ENCODE measurements around the gene AARS2.

AARS2 gene

DNA sequence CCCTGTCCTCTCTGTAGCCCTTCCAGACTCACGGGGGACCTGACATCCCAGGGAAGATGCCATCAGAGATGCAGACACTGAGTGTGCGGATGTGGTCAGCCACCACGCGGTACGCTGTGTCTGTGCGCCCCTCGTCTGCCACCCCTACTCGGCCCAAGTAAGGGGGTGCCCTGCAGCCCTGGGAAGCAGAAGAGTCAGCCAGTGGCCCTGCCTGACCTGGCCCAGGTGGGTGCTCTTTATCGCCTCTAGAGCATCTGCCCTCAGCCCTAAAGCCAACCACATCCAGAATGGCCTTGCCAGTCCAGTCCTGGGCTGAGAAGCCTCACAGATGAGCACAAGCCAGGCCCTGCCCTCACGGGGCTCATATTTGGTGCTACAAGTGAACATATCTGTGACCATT lies 5.9 kb downstream of the AARS2 start:
- DNase-seq (ENCODE audit: low read depth): no peak
- H3K4me3 ChIP-seq (ENCODE audit: low read depth, low read length): no peak overlapping the region
- TF ChIP-seq CTCF (IDR thresholded peaks at IDR 0.05; ENCODE audit: control insufficient read depth, extremely low read depth, insufficient read depth): no peak

DNA sequence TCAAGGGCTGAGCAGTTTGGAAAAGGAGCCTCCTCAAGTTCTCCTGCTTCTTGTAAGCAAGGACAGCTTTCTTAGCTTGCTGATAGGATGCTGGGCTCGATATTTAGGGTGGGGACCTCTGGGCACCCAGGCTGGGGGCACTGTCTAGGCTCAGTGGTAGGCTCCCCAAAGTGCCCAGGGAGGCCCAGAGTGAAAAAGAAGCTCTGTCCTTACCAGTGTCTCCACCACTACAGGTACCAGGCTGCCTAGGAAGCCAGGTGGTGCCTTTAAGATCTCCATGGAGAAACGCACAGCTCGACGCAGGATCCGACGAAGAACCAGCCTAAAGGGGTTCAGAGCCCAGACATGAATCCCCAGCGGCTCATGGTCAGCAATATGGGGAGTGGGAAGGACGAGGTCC lies 6.4 kb downstream of the AARS2 start:
- TF ChIP-seq CTCF (IDR thresholded peaks at IDR 0.05; ENCODE audit: control insufficient read depth, extremely low read depth, insufficient read depth): no peak
- DNase-seq (ENCODE audit: low read depth): no peak
- no peak overlapping the region for H3K4me3 ChIP-seq (ENCODE audit: low read depth, low read length)

DNA sequence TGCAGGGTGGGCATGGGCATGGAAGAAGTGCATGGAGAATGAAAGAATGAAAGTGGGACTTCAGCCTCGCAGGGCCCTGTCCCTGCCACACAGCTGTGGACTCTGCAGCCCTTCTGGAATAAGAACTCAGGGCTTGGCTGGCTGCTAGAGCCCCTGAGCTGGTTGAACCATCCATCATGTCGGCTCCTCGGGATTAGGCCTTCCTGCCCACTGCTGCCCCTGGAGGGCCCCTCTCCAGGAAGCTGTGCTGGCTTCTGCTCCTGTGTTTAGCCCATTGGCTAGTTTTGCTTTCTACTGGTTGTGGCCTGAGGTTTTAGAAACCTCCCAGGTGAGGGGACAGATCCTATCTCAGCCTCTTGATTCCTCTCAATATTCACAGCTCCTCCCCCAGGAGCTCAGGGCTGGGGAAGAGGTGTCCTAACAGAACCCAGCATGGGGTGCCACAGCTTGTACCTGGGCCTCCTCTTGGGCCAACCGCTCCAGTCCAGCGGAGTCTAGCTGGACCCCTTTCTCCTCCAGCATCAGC lies 7.9 kb downstream of the AARS2 start:
- no peak for TF ChIP-seq CTCF (IDR thresholded peaks at IDR 0.05; ENCODE audit: control insufficient read depth, extremely low read depth, insufficient read depth)
- no peak overlapping the region for H3K4me3 ChIP-seq (ENCODE audit: low read depth, low read length)
- no peak for DNase-seq (ENCODE audit: low read depth)

- no peak overlapping the region for H3K4me3 ChIP-seq (ENCODE audit: low read depth, low read length)
- no peak for DNase-seq (ENCODE audit: low read depth)
- TF ChIP-seq CTCF (IDR thresholded peaks at IDR 0.05; ENCODE audit: control insufficient read depth, extremely low read depth, insufficient read depth): peak; percentile 52
Measured at GRCh38 chr6:44304282-44305199, 8.6 kb downstream of the AARS2 start.

DNA sequence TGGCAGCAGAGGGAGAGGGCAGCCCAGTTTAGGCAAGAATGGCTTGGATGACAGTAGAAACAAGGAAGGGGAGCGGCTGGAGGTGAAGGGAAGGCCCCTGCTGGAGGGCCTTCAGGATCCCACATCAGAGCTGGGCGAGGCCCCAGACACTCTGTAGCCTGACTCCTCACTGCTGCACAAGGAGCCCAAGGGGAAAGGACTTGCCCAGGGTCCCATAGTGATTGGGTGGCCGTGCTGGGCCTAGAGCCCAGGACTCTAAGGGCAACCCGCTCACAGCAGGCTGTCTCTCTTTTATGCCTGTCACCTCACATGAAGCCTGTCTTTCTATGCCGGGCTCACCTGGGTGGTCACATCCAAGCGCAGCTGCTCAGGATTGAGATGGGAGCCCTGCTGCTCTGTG lies 9.3 kb downstream of the AARS2 start:
- H3K4me3 ChIP-seq (ENCODE audit: low read depth, low read length): no peak overlapping the region
- TF ChIP-seq CTCF (IDR thresholded peaks at IDR 0.05; ENCODE audit: control insufficient read depth, extremely low read depth, insufficient read depth): no peak
- no peak for DNase-seq (ENCODE audit: low read depth)

GRCh38 chr6:44302856-44303255 lies 10.3 kb downstream of the AARS2 start:
- no peak for DNase-seq (ENCODE audit: low read depth)
- H3K4me3 ChIP-seq (ENCODE audit: low read depth, low read length): no peak overlapping the region
- TF ChIP-seq CTCF (IDR thresholded peaks at IDR 0.05; ENCODE audit: control insufficient read depth, extremely low read depth, insufficient read depth): no peak

Measured in LNCaP clone FGC (cell line).